GM18526 (cell line): Measurements from ENCODE around the gene EPB41L2.

ENCODE experiments used
- POLR2A ChIP-seq: IDR thresholded peaks from 3 replicates; pipeline ENCODE4 v1.6.1; 2011; ENCODE audit not compliant: insufficient read length; ENCODE audit errors: extremely low read depth

The EPB41L2 gene

GRCh38 chr6:130841128-130841728 lies 221.8 kb downstream of the EPB41L2 start:
- TF ChIP-seq POLR2A: no peak

- no peak for TF ChIP-seq POLR2A
These were observed 223.0 kb downstream of the EPB41L2 start for GRCh38 chr6:130840050-130840449.

- TF ChIP-seq POLR2A: no peak
These were observed 223.7 kb downstream of the EPB41L2 start for GRCh38 chr6:130839379-130839778.

DNA sequence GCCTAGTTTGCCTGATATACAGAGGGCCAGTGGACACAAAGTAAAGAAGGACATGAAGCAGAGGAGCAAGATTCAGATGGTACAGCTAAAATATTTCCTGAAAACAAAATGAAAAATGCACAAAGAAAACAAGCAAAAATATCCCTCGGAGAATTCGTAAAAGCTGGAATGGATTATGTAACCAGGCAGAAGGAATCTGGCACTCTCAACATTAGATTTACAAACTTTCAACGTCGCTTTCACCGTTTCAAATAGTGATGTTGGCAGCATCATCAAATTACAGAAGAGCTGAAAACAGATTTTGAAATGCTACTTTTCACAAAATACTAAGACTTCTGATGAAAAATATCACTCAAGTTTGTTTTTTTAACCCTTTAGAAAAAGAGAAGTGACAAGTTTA lies 224.1 kb downstream of the EPB41L2 start:
- no peak for TF ChIP-seq POLR2A

GRCh38 chr6:130838250-130838860 lies 224.7 kb downstream of the EPB41L2 start:
- TF ChIP-seq POLR2A: no peak

- TF ChIP-seq POLR2A: no peak
These were observed 226.0 kb downstream of the EPB41L2 start for GRCh38 chr6:130837067-130837466.

DNA sequence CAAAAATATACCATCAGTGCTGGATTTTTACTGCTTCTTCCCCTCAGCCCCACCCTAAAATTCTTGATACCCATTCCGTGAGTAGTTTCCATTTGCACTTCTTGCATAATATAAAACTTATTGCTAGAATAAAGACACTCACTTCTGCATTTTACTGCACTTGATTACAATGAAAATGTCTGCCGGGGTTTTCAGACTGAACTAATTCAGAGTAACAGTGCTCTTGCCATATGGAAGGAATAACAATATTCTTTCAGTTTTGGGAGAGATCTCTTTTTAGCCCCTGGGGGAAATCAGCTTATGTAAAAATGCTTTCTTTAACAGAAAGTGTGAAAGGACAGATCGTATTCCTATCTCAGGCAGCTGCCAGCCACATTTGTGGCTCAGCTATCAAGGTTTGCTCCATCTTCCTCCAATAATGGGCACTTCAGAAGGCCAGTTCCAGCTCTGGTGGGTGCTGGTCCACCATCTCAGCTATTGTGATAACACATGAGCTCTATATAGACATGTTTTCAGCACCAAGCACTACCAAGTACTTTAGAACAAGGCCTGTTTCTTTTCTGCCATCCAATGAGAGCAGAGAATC lies 226.9 kb downstream of the EPB41L2 start:
- TF ChIP-seq POLR2A: no peak

DNA sequence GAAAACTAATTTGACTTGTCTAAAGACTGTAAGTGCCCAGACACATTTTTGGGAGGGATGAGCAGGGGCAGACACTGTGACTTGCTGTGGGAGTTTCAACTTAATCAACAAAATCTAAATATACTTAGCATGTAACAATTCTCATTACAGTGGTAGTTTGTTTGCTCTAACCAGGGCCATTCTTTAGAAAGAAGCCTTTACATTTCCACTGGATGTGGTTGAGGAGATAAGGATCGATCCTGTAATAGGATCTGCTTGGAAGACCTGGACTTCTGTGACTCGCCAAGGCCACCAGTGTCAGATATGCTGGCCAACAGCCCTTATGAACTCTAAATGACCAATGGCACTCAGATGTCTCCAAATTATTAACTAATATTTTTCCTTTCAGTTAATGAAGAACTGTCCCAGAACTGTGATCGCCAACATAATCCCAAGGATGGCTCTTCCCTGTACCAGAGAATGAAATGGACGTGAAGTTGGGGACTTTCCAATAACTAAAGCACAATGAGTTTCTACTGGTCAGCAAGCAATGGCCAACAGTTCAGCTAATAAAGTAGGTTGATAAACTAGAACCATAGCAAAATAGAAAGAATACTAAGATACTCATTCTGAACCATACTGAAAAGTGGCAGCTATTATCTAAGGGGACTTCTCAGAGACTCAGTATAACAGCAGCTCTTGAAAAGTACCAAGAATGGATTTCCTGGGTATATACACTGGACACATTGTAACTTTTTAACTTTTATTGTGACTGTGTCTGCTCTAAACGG lies 228.4 kb downstream of the EPB41L2 start:
- no peak for TF ChIP-seq POLR2A

- no peak for TF ChIP-seq POLR2A
These were observed 229.5 kb downstream of the EPB41L2 start for GRCh38 chr6:130833569-130833968.

DNA sequence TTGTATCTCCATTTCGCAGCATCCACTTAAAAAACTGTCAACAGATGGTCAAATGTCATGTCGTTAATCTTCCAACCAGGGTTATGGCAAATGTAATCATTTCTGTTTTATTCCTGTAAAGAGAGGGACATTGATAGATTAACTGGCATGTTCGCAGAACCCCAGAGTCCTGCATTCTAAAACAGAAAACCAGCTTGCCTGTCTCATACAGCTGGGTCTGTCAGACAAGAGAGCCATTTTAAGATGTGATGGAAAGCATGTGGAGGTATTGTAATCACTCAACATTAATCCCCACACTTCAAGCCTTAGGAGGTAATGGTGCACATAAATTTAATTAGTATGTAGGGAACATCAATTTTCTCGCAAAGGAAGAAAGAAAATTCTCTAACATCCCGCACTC lies 231.4 kb downstream of the EPB41L2 start:
- TF ChIP-seq POLR2A: no peak

GRCh38 chr6:130829333-130829910 lies 233.6 kb downstream of the EPB41L2 start:
- TF ChIP-seq POLR2A: no peak

DNA sequence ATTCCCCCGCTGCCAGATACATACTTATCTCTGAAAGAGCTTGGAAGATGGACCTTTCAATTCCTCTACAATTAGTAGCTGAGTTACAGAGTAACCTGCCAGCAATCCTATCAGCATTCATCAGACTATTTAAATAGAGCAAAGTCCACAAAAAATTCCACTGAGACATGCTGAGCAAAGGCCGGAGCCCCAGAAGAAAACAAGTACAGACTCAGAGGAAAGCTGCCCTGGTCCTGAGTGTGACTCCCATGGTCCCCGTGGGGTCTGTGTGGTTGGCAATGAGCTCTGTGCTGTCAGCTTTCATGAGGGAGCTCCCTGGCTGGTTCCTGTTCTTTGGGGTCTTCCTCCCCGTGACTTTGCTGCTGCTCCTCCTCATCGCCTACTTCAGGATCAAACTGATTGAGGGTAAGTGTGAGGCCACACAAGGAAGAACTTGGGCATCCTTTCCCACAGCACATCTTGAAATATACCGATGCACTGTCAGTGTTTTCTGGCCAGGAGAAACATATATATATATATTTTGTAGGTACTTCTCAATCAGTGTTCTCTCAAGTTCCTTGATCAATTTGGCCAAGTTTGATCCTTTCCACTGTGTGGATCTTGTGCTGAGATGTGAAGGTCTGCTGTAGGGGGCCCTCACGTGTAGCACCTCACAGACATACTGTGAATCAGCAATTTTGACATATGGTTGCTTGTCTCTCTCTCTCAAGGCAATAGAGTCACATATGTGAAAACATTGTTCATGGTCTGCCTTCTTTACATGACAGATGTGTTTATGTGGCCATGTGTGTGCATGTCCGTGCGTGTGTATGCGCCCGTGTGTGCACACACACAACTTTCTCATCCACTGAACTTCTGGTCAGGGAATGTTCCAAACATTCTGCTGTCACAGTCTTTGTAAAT lies 235.5 kb downstream of the EPB41L2 start, which contains the start of gene SMLR1:
Gene SMLR1 (plus strand): TSS at position 160 of the 903 bp plus-strand sequence. CDS start 8 bp downstream, at position 168.
- no peak for TF ChIP-seq POLR2A

GRCh38 chr6:130826442-130827246 lies 236.4 kb downstream of the EPB41L2 start:
- no peak for TF ChIP-seq POLR2A

DNA sequence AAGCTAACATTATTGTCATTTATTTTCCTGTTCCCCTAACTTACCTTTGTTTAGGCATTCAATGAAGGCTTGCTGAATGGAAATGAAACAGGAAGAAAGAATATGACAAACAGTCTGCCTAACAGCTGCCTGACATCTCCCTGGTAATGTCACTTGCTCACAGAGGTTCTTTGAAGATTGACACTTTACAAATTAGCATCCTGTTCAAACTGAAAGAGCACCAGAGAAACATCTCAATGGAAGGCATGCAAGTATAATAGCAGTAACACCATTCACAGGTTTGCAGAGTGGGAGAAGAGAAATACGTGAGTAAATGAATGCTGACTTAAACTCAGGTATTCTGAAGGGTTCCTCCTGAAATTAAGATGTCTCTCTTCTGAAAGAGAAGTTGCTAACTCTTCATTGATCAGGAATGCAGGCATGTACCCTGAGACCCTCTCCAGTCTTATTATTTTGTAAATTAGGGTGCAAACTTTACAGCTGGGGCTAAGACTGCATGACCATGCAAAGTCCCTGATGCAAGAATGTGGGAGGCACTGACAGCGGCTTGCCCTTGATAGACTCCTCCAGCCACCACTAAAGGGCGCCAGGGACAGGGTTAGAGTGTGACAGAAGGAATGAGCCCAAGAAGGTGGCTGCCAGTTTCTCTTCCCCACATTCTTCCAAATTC lies 237.1 kb downstream of the EPB41L2 start:
- TF ChIP-seq POLR2A: no peak
